ENCODE results near the gene BCHE. TPM values are rescaled to one million over a fixed set of nuclear protein-coding genes. Genes with fewer than 3 reads are reported as not detected.

Gene BCHE
- total RNA-seq, 2 experiments from 2014 or later = not detected

- intact Hi-C loops (cut with DNase I, micrococcal nuclease) = no loop called here
- Mint-ChIP-seq H3K9me3 (ENCODE audit: low read depth) (peaks cover 2% of the 10 kb centered on the region), H3K36me3 (ENCODE audit: low read depth) (no peaks in the 10 kb centered on the region), H3K27ac (no peak overlapping the region), H3K4me1 (no peaks in the 10 kb centered on the region), H3K4me3 (no peak overlapping the region), H3K27me3 (no peaks in the 10 kb centered on the region)
- DNase-seq (no peak), ATAC-seq (no peak)
- ChIA-PET CTCF (no interaction called here), POLR2A (no interaction called here)
Observed at GRCh38 chr3:165746874-165747273, 90.3 kb downstream of the BCHE start.

- Mint-ChIP-seq H3K9me3 (ENCODE audit: low read depth) (peaks cover 2% of the 10 kb centered on the region), H3K36me3 (ENCODE audit: low read depth) (no peaks in the 10 kb centered on the region), H3K4me1 (no peaks in the 10 kb centered on the region), H3K4me3 (no peak overlapping the region), H3K27ac (no peak overlapping the region), H3K27me3 (no peaks in the 10 kb centered on the region)
- POLR2A ChIA-PET = no interaction called here
- DNase-seq (no peak), ATAC-seq (no peak)
- CTCF ChIA-PET = no interaction called here
- intact Hi-C loops (cut with DNase I, micrococcal nuclease) = no loop called here
Observed at GRCh38 chr3:165744025-165744424, 93.2 kb downstream of the BCHE start.

- ChIA-PET POLR2A (no interaction called here), CTCF (no interaction called here)
- no peak for ATAC-seq
- Mint-ChIP-seq H3K27ac (no peak overlapping the region), H3K4me3 (no peak overlapping the region), H3K27me3 (no peaks in the 10 kb centered on the region), H3K36me3 (ENCODE audit: low read depth) (no peaks in the 10 kb centered on the region), H3K4me1 (no peaks in the 10 kb centered on the region), H3K9me3 (ENCODE audit: low read depth) (peaks cover 4% of the 10 kb centered on the region)
- no peak for DNase-seq
- intact Hi-C loops (cut with DNase I, micrococcal nuclease) = no loop called here
Observed at GRCh38 chr3:165742351-165742750, 94.9 kb downstream of the BCHE start.

- Mint-ChIP-seq H3K9me3 (ENCODE audit: low read depth) (peaks cover 8% of the 10 kb centered on the region), H3K4me1 (no peaks in the 10 kb centered on the region), H3K4me3 (no peak overlapping the region), H3K27ac (no peak overlapping the region), H3K36me3 (ENCODE audit: low read depth) (no peaks in the 10 kb centered on the region), H3K27me3 (no peaks in the 10 kb centered on the region)
- POLR2A ChIA-PET = no interaction called here
- intact Hi-C loops (cut with DNase I, micrococcal nuclease) = no loop called here
- ATAC-seq = no peak
- no peak for DNase-seq
- CTCF ChIA-PET = no interaction called here
Observed at GRCh38 chr3:165729756-165730155, 107.5 kb downstream of the BCHE start.

GRCh38 chr3:165728924-165729323, 108.3 kb downstream of the BCHE start:
- intact Hi-C loops (cut with DNase I, micrococcal nuclease) = no loop called here
- H3K4me3 Mint-ChIP-seq = no peak overlapping the region
- peaks cover 4% of the 10 kb centered on the region for H3K9me3 Mint-ChIP-seq (ENCODE audit: low read depth)
- H3K27ac Mint-ChIP-seq = no peak overlapping the region
- no peaks in the 10 kb centered on the region for H3K36me3 Mint-ChIP-seq (ENCODE audit: low read depth)
- H3K4me1 Mint-ChIP-seq = no peaks in the 10 kb centered on the region
- ChIA-PET POLR2A (no interaction called here), CTCF (no interaction called here)
- H3K27me3 Mint-ChIP-seq = no peaks in the 10 kb centered on the region
- ATAC-seq (no peak), DNase-seq (no peak)

- ATAC-seq (no peak), DNase-seq (no peak)
- Mint-ChIP-seq H3K4me3 (no peak overlapping the region), H3K4me1 (no peaks in the 10 kb centered on the region), H3K36me3 (ENCODE audit: low read depth) (no peaks in the 10 kb centered on the region), H3K27ac (no peak overlapping the region), H3K27me3 (no peaks in the 10 kb centered on the region), H3K9me3 (ENCODE audit: low read depth) (peaks cover 6% of the 10 kb centered on the region)
- ChIA-PET POLR2A (no interaction called here), CTCF (interaction anchor here (0.6 kb wide), 1 partner anchor 1254 kb away, joined by 5 read pairs; no protein-coding TSS in a partner anchor)
- intact Hi-C loops (cut with DNase I, micrococcal nuclease) = no loop called here
Observed at GRCh38 chr3:165725296-165725695, 111.9 kb downstream of the BCHE start.
